ENCODE data around the gene LPIN1.

The LPIN1 gene

DNA sequence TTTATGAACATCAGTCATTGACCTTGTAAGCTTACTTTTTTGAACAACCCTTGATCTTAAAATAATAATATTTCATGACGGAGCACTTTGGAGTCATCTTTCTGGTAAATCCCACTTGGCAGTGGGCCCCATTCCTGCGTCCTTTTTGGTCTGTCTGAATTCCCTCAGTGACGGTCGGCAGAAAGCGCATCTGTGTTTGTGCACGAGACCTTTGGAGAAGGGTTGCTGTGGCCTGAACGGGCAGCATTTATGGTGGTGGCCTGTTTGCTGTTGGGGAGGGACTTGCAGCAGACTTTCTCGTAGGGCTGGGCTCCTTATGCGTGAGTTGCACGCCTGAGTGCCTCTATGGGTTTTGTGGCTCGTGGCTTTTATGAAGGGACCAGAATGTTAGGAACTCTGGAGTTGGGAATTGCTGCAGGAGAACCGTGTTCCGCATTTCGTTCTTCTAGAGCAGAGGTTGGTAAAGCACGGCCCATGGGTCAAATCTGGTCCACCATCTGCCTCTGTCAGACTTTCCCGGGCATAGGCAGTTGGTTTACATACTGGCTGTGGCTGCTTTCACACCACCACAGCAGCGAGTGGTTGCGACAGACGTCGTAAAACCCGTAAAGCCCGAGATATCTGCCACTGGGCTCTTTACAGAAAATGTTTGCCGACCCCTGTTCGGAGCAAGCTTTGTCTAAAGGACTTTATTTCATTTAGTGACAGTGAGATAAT lies 30.8 kb downstream of the LPIN1 start:
- Mint-ChIP-seq H3K27me3 (no peaks in the 10 kb centered on the region), H3K9me3 (no peaks in the 10 kb centered on the region), H3K4me3 (peak overlapping the region; percentile 66), H3K27ac (ENCODE audit: low read depth) (peak overlapping the region; percentile 72), H3K4me1 (peaks cover 49% of the 10 kb centered on the region), H3K36me3 (ENCODE audit: insufficient read depth) (peaks cover 37% of the 10 kb centered on the region)
- ATAC-seq (replicated peaks; ENCODE audit: extremely low read depth, poor library complexity, severe bottlenecking) (no peak), DNase-seq (ENCODE audit: low spot score in 2 of 2) (no peak)

DNA sequence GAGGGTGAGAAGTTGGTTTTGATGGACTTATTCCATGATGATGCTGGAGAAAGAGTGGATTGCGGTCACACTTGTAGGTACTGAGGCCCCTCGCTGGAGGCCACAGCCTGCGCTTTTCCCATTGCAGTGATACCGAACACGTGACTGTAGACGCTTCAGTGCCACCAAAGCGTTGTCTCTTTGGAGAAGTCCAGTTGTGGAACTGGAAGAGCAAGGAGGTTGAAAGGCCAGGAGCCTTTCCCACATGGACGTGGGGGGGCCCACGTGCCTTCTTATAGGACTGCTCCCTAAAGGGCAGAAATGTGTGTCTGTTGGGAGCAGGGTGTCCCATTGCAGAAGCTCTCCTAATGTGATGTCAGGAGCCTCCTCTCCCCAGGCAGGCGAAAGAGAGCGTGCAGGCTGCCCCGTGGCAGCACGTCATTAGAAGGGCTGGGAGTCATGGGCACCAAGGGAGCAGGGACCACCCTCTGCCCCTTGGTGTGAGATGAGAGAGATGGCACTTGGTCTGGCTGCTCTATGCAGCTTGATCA lies 31.5 kb downstream of the LPIN1 start:
- ATAC-seq (replicated peaks; ENCODE audit: extremely low read depth, poor library complexity, severe bottlenecking) = no peak

DNA sequence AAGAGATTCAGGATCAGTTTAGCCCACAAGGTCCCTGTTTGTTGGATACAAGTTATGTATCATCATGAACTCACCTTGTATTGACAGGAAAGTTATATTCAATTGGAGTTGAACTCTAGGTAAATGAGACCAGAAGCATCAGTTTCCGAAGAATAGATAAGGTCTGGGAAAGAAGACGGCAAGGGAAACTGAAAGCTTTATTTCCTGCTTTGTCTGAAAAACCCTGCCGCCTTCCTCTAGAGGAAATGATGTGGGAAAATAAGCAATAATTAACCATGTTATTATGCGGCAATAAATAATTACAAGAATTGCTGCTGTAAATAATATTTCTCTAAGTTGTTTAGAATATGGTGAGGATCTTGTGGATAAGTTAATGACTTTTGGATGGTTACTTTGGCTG lies 32.0 kb downstream of the LPIN1 start:
- Mint-ChIP-seq H3K27me3 (no peaks in the 10 kb centered on the region), H3K4me1 (peaks cover 48% of the 10 kb centered on the region), H3K9me3 (no peaks in the 10 kb centered on the region), H3K4me3 (peak overlapping the region; percentile 66), H3K27ac (ENCODE audit: low read depth) (peak overlapping the region; percentile 72), H3K36me3 (ENCODE audit: insufficient read depth) (peaks cover 39% of the 10 kb centered on the region)
- ATAC-seq (replicated peaks; ENCODE audit: extremely low read depth, poor library complexity, severe bottlenecking) (no peak), DNase-seq (ENCODE audit: low spot score in 2 of 2) (no peak)

More for the DNA sequence above, 31.5 kb downstream of the LPIN1 start:
- H3K9me3 Mint-ChIP-seq = no peaks in the 10 kb centered on the region
- no peak for DNase-seq (ENCODE audit: low spot score in 2 of 2)
- H3K36me3 Mint-ChIP-seq (ENCODE audit: insufficient read depth) = peaks cover 40% of the 10 kb centered on the region
- H3K27ac Mint-ChIP-seq (ENCODE audit: low read depth) = peak overlapping the region; percentile 72
- no peaks in the 10 kb centered on the region for H3K27me3 Mint-ChIP-seq
- H3K4me3 Mint-ChIP-seq = peak overlapping the region; percentile 66
- peaks cover 49% of the 10 kb centered on the region for H3K4me1 Mint-ChIP-seq

GRCh38 chr2:11778923-11779757 lies 32.7 kb downstream of the LPIN1 start:
- no peaks in the 10 kb centered on the region for H3K27me3 Mint-ChIP-seq

DNA sequence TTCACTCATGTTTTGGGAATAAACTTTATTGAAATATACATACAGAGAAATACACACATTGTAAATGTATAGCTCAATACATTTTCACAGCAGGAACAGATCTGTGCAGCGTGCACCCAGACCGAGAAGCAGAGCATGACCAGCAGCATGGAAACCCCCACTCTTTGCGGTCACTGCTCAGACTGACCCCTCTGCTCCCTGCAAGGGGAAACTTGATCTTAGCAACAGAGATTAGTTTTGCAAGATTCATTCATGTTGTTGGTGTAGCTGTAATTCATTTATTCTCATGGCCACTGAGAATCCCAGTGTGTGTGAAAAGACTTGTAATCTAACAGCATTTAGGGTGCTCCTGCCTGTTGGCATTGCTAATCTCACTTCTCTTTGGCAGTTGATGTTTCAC lies 35.2 kb downstream of the LPIN1 start:
- peaks cover 53% of the 10 kb centered on the region for H3K36me3 Mint-ChIP-seq (ENCODE audit: insufficient read depth)
- no peaks in the 10 kb centered on the region for H3K9me3 Mint-ChIP-seq
- DNase-seq (ENCODE audit: low spot score in 2 of 2) = no peak

More at GRCh38 chr2:11778923-11779757, 32.7 kb downstream of the LPIN1 start:
- peak overlapping the region; percentile 72 for H3K27ac Mint-ChIP-seq (ENCODE audit: low read depth)
- H3K36me3 Mint-ChIP-seq (ENCODE audit: insufficient read depth) = peaks cover 40% of the 10 kb centered on the region
- peak overlapping the region; percentile 66 for H3K4me3 Mint-ChIP-seq
- DNase-seq (ENCODE audit: low spot score in 2 of 2) = peak; percentile 76 to 80
- H3K9me3 Mint-ChIP-seq = no peaks in the 10 kb centered on the region
- peak; percentile 85 for ATAC-seq (replicated peaks; ENCODE audit: extremely low read depth, poor library complexity, severe bottlenecking)
- H3K4me1 Mint-ChIP-seq = peaks cover 41% of the 10 kb centered on the region

GRCh38 chr2:11784280-11784679 lies 37.8 kb downstream of the LPIN1 start:
- no peak for ATAC-seq (replicated peaks; ENCODE audit: extremely low read depth, poor library complexity, severe bottlenecking)
- DNase-seq (ENCODE audit: low spot score in 2 of 2) = no peak
- H3K27me3 Mint-ChIP-seq = no peaks in the 10 kb centered on the region

More for the DNA sequence above, 35.2 kb downstream of the LPIN1 start:
- H3K4me3 Mint-ChIP-seq = no peak overlapping the region
- ATAC-seq (replicated peaks; ENCODE audit: extremely low read depth, poor library complexity, severe bottlenecking) = no peak
- H3K27ac Mint-ChIP-seq (ENCODE audit: low read depth) = no peak overlapping the region
- no peaks in the 10 kb centered on the region for H3K27me3 Mint-ChIP-seq
- H3K4me1 Mint-ChIP-seq = peaks cover 22% of the 10 kb centered on the region

DNA sequence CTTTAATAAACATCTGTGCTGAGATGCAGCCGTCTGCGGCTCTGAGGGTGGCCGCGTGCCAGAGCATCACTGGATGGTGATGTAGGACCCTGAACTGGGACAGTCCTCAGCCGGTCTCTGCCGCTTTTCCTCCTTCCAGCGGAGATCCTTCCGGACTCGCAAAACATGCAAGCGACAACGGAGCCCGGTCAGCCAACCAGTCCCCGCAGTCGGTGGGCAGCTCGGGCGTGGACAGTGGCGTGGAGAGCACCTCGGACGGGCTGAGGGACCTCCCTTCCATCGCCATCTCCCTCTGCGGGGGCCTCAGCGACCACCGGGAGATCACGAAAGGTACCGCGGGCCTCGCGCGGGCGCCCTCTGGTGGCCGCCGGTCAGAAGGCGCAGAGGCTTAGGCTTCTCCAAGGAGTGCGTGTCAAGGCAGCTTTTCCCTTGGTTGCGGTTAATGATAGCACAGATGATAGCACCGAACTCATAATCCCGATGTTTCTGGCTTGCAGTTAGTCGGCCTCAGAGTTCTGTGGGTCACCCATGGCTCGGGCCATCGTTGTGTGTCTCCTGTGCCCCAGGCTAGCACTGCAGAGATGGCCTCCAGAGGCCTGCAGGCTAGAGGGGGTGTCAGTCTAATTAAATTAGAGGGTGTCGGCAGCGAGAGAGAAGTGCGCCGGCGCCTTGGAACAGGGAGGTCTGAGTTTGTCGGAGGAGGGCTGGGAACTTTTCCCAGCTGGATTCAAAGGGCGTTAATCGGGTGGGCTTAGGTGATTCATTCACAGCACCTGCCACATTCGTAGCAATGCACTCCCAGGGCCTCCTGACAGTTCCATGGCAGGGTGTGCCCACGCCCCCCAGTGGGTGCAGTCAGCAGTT lies 38.5 kb downstream of the LPIN1 start:
- no peak overlapping the region for H3K4me3 Mint-ChIP-seq
- no peak overlapping the region for H3K27ac Mint-ChIP-seq (ENCODE audit: low read depth)
- no peaks in the 10 kb centered on the region for H3K9me3 Mint-ChIP-seq
- H3K4me1 Mint-ChIP-seq = peaks cover 11% of the 10 kb centered on the region
- peaks cover 70% of the 10 kb centered on the region for H3K36me3 Mint-ChIP-seq (ENCODE audit: insufficient read depth)
- ATAC-seq (replicated peaks; ENCODE audit: extremely low read depth, poor library complexity, severe bottlenecking) (peak; percentile 19), DNase-seq (ENCODE audit: low spot score in 2 of 2) (peak; percentile 21 to 36)
- H3K27me3 Mint-ChIP-seq = no peaks in the 10 kb centered on the region

More at GRCh38 chr2:11784280-11784679, 37.8 kb downstream of the LPIN1 start:
- no peaks in the 10 kb centered on the region for H3K9me3 Mint-ChIP-seq
- peak overlapping the region; percentile 19 for H3K27ac Mint-ChIP-seq (ENCODE audit: low read depth)
- peaks cover 13% of the 10 kb centered on the region for H3K4me1 Mint-ChIP-seq
- H3K4me3 Mint-ChIP-seq = no peak overlapping the region
- H3K36me3 Mint-ChIP-seq (ENCODE audit: insufficient read depth) = peaks cover 67% of the 10 kb centered on the region

GRCh38 chr2:11785611-11785940 lies 39.1 kb downstream of the LPIN1 start:
- H3K9me3 Mint-ChIP-seq = no peaks in the 10 kb centered on the region
- H3K27me3 Mint-ChIP-seq = no peaks in the 10 kb centered on the region
- peaks cover 11% of the 10 kb centered on the region for H3K4me1 Mint-ChIP-seq
- DNase-seq (ENCODE audit: low spot score in 2 of 2) (no peak), ATAC-seq (replicated peaks; ENCODE audit: extremely low read depth, poor library complexity, severe bottlenecking) (no peak)
- H3K4me3 Mint-ChIP-seq = no peak overlapping the region
- no peak overlapping the region for H3K27ac Mint-ChIP-seq (ENCODE audit: low read depth)
- H3K36me3 Mint-ChIP-seq (ENCODE audit: insufficient read depth) = peaks cover 70% of the 10 kb centered on the region

DNA sequence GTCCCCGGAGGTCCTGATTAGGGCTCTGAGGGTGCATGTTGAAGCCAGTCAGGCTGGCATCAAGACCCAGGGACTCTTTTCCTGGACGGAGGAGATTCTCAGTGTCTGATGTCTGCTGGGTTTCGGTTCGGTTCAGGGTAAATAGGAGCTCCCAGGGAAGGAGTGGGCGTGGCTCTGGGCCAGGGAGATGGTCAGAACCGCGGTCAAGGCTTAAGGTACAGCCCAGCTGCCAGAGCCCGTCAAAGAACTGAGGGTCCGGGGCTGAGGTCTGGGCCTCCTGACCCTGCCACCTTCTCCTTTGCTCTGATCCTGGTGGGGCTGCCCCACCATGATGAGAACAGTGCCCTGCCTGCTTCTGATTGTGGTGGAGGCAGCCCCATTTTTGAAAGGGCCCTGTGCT lies 39.8 kb downstream of the LPIN1 start:
- Mint-ChIP-seq H3K4me3 (no peak overlapping the region), H3K9me3 (no peaks in the 10 kb centered on the region), H3K27me3 (no peaks in the 10 kb centered on the region)

GRCh38 chr2:11786592-11786991 lies 40.2 kb downstream of the LPIN1 start:
- Mint-ChIP-seq H3K27me3 (no peaks in the 10 kb centered on the region), H3K4me3 (no peak overlapping the region), H3K36me3 (ENCODE audit: insufficient read depth) (peaks cover 71% of the 10 kb centered on the region), H3K9me3 (no peaks in the 10 kb centered on the region), H3K4me1 (peaks cover 11% of the 10 kb centered on the region), H3K27ac (ENCODE audit: low read depth) (no peak overlapping the region)
- DNase-seq (ENCODE audit: low spot score in 2 of 2) = no peak
- ATAC-seq (replicated peaks; ENCODE audit: extremely low read depth, poor library complexity, severe bottlenecking) = no peak

More for the DNA sequence above, 39.8 kb downstream of the LPIN1 start:
- ATAC-seq (replicated peaks; ENCODE audit: extremely low read depth, poor library complexity, severe bottlenecking) (no peak), DNase-seq (ENCODE audit: low spot score in 2 of 2) (no peak)
- Mint-ChIP-seq H3K27ac (ENCODE audit: low read depth) (no peak overlapping the region), H3K36me3 (ENCODE audit: insufficient read depth) (peaks cover 71% of the 10 kb centered on the region), H3K4me1 (peaks cover 11% of the 10 kb centered on the region)

- no peak for DNase-seq (ENCODE audit: low spot score in 2 of 2)
- Mint-ChIP-seq H3K4me1 (peaks cover 11% of the 10 kb centered on the region), H3K27ac (ENCODE audit: low read depth) (no peak overlapping the region), H3K4me3 (no peak overlapping the region), H3K36me3 (ENCODE audit: insufficient read depth) (peaks cover 78% of the 10 kb centered on the region), H3K27me3 (no peaks in the 10 kb centered on the region), H3K9me3 (no peaks in the 10 kb centered on the region)
- no peak for ATAC-seq (replicated peaks; ENCODE audit: extremely low read depth, poor library complexity, severe bottlenecking)
Observed at GRCh38 chr2:11787991-11788390, 41.6 kb downstream of the LPIN1 start.

GRCh38 chr2:11788461-11789124 lies 42.2 kb downstream of the LPIN1 start:
- ATAC-seq (replicated peaks; ENCODE audit: extremely low read depth, poor library complexity, severe bottlenecking) = no peak
- no peak overlapping the region for H3K27ac Mint-ChIP-seq (ENCODE audit: low read depth)
- H3K4me3 Mint-ChIP-seq = no peak overlapping the region

More at GRCh38 chr2:11788461-11789124, 42.2 kb downstream of the LPIN1 start:
- Mint-ChIP-seq H3K9me3 (no peaks in the 10 kb centered on the region), H3K27me3 (no peaks in the 10 kb centered on the region), H3K4me1 (peaks cover 11% of the 10 kb centered on the region), H3K36me3 (ENCODE audit: insufficient read depth) (peaks cover 79% of the 10 kb centered on the region)
- no peak for DNase-seq (ENCODE audit: low spot score in 2 of 2)

All from central memory CD8-positive, alpha-beta T cell (primary cell).